Heart left ventricle (tissue), 13 donors: ENCODE data around the gene WDFY3.

ENCODE experiments used
- POLR2A ChIP-seq, 2 donors: fragments of 450-650 bp; IDR thresholded peaks; one replicate each; pipeline ENCODE4 v1.6.1; 2017; ENCODE audit warnings: antibody characterized with exemption in 2 of 2, mild to moderate bottlenecking in 2 of 2, moderate library complexity in 2 of 2
- TF ChIP-seq, protein P1 (sequence below), 12 donors: fragments of 200-600 bp; sonication (generic) in 4 of 12; IDR thresholded peaks; one replicate each; pipeline versions ENCODE4 v1.5.0 to v1.8.0; 2018 to 2022; ENCODE audit warnings: antibody characterized with exemption in 12 of 12, mild to moderate bottlenecking in 5 of 12
- donor health status: ischemic (EF 13 %, LVEDD 7.1; RV severe dilation, severe dysfunction).
- donor health status: DM: no; HTN: yes; CAD: no.
- donor health status: DM: no; HTN: no; CAD: no.
- donor health status: ischemic (EF 25% LVEDD 6.9; RV normal size, moderate dysfunction).
- donor health status: ischemic (EF 25% LVEDD 5.7; RV mildly dilated, moderate dysfunction).
- donor health status: ischemic (EF 35%, LVEDD 5.7; RV mildly dilated, moderate dysfunction).
- donor health status: nonischemic (EF 11% LVEDD 7.7; RV severe dilation, severe dysfunction).
- donor health status: DM: yes; HTN: yes; CAD: no.
- donor health status: PGD.
- donor health status: ischemic (EF 29% LVEDD 5.4; RV normal size, mild dysfunction).
- donor health status: nonischemic (EF 23%, LVEDD 6.1; RV moderate dilation, normal function).

DNA sequence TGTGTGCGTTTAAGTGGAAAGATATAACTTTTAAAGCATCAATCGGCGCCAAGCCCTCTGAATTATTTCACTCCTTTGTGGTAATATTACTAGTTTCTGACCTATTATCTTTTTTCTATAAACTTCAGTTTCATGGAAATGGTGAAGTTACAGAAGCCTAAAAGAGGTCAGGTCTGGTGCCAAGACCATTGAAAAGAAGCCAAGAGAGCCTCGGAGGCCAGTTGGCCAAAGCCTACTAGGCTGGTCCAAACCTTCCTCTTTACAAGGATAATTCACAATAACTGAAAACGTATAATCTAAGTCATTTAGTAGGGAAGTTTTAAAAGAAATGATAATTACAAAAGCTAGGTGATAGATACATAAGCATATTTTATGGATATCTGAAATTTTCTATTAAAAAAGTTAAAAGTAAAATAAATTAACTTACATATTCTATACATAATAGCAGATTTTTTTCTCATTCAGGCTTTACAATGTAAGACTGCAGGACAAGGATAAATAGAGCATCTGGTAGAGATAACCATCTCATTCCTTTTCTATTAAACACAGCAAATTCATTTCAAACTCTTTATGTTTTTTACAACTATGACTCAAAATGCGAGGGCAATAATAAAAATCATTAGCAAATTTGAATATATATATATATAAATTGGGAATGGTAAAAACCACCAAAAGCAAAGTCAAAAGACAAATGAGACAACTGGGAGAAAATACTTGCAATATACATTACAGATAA is 49.2 kb downstream of the WDFY3 start:
- no peak for TF ChIP-seq POLR2A (IDR thresholded peaks at IDR 0.05)
- TF ChIP-seq, protein P1, sequence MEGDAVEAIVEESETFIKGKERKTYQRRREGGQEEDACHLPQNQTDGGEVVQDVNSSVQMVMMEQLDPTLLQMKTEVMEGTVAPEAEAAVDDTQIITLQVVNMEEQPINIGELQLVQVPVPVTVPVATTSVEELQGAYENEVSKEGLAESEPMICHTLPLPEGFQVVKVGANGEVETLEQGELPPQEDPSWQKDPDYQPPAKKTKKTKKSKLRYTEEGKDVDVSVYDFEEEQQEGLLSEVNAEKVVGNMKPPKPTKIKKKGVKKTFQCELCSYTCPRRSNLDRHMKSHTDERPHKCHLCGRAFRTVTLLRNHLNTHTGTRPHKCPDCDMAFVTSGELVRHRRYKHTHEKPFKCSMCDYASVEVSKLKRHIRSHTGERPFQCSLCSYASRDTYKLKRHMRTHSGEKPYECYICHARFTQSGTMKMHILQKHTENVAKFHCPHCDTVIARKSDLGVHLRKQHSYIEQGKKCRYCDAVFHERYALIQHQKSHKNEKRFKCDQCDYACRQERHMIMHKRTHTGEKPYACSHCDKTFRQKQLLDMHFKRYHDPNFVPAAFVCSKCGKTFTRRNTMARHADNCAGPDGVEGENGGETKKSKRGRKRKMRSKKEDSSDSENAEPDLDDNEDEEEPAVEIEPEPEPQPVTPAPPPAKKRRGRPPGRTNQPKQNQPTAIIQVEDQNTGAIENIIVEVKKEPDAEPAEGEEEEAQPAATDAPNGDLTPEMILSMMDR (IDR thresholded peaks at IDR 0.05): no peak
